Measurements from ENCODE around the gene MTA2. TPM values are rescaled to one million over a fixed set of nuclear protein-coding genes. Genes with fewer than 3 reads are reported as not detected.
A peak's percentile ranks its signal among the peaks of the same experiment; 100 is the strongest.
"Not testable (repeated sequence)": the region's sequence is repeated elsewhere in the genome, so short reads cannot be mapped to it uniquely, and the experiment has no call there.

The MTA2 gene
- total RNA-seq, 1 experiment from 2014 or later = 120 TPM

DNA sequence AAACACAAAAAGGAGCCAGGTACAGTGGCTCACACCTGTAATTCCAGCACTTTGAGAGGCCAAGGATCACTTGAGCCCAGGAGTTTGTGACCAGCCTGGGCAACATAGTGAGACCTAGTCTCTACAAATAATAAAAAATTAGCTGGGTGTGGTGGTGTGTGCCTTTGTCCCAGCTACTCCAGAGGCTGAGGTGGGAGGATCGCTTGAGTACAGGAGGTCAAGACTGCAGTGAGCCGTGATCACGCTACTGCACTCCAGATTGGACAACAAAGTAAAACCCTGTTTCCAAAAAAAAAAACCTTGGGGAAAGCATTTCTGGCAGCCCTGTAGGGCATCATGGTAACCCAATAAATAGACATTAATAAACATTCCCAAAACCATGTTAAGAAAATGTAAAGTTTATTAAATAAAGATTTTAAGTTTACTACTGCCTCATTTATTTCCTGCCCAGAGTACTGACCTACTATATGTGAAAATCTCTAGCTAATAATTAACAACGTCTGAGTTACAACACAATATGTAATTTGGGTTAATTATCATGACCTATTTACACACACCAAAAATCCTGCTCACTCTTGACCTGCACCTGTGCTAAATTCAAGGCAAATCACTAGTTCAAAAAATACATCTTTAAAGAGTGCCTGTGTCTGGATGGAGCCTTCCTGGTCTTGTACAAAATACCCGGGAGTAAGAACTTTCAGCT is 36.4 kb downstream of the MTA2 start:
- H4K20me1 ChIP-seq (ENCODE audit: insufficient read depth) = peaks cover 88% of the 10 kb centered on the region
- H3K27ac ChIP-seq = peak overlapping the region; percentile 23; the same call in 1 of the 2 replicates
- peaks cover 46% of the 10 kb centered on the region for H3K4me1 ChIP-seq (replicated peaks; ENCODE audit: insufficient read depth)
- CTCF ChIA-PET = interaction anchor here (0.7 to 1.3 kb wide), 3 partner anchors 9 to 231 kb away, joined by 3 to 4 read pairs (median 4); partner anchors contain the start of gene EEF1G
- H3K79me2 ChIP-seq (ENCODE audit: low read depth) = peaks cover 80% of the 10 kb centered on the region
- no peak overlapping the region for H3K4me3 ChIP-seq
- POLR2A ChIA-PET (ENCODE audit: unreplicated experiment) = no interaction called here
- intact Hi-C loops (cut with micrococcal nuclease; ENCODE audit: unreplicated experiment) = no loop called here
- no peaks in the 10 kb centered on the region for H3K9me3 ChIP-seq (ENCODE audit: insufficient read depth, low read depth)
- H3F3A ChIP-seq (ENCODE audit: insufficient read depth, low read depth) = peaks cover 97% of the 10 kb centered on the region
- no peak for DNase-seq
- no peaks in the 10 kb centered on the region for H3K9me2 ChIP-seq (ENCODE audit: insufficient read depth)
- H2AFZ ChIP-seq = no peak overlapping the region
- no peaks in the 10 kb centered on the region for H3K27me3 ChIP-seq (ENCODE audit: insufficient read depth, low read depth)
- no TSS peak for BruUV-seq (replicated peaks)
- TF ChIP-seq CTCF (conservative IDR thresholded peaks at IDR 0.05) (no peak), EZH2 (IDR thresholded peaks at IDR 0.05; ENCODE audit: low read depth) (no peak)
- peaks cover 62% of the 10 kb centered on the region for H3K36me3 ChIP-seq (ENCODE audit: low read depth)
- H3K4me2 ChIP-seq = no peak overlapping the region

DNA sequence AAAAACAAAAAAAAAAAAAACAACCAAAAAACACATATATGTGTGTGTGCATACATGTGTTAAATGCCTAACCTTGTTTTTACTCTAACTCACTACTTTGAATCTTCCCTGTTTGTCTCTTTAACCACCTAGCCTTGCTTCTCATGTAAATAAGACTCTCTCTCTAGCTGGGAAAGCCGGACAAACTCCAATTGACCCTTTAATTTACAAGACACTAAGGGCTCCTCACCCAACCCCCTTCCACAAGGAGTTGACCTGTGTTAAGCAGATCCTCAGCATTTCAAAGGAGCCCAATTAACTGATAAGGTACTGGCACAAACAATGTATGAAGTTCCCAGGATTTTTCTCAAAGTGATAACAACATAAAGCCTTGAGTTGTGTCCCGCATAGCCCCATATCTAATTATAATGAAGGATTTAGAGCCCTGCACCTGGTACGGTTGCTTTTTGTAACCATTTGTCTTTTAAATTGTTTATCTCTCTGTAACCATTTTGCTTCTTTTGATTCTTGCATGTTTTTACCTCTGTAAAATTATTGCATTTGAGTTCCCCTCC is 39.9 kb downstream of the MTA2 start:
- Histone ChIP-seq H3F3A (ENCODE audit: insufficient read depth, low read depth) (peaks cover 98% of the 10 kb centered on the region), H3K27ac (peak overlapping the region; percentile 49), H3K36me3 (ENCODE audit: low read depth) (peaks cover 53% of the 10 kb centered on the region), H4K20me1 (ENCODE audit: insufficient read depth) (peaks cover 77% of the 10 kb centered on the region), H3K79me2 (ENCODE audit: low read depth) (peaks cover 64% of the 10 kb centered on the region), H3K4me2 (peak overlapping the region; percentile 40), H3K4me1 (replicated peaks; ENCODE audit: insufficient read depth) (peaks cover 76% of the 10 kb centered on the region)
- H3K27me3 ChIP-seq (ENCODE audit: insufficient read depth, low read depth); intact Hi-C loops (cut with micrococcal nuclease; ENCODE audit: unreplicated experiment); H3K9me2 ChIP-seq (ENCODE audit: insufficient read depth); H3K4me3 ChIP-seq; BruUV-seq (replicated peaks); H3K9me3 ChIP-seq (ENCODE audit: insufficient read depth, low read depth); H2AFZ ChIP-seq; DNase-seq: not testable (repeated sequence)
- POLR2A ChIA-PET (ENCODE audit: unreplicated experiment) = interaction anchor here (1.1 kb wide), 1 partner anchor 11 kb away, joined by 3 read pairs; no protein-coding TSS in a partner anchor
- CTCF ChIA-PET = interaction anchor here (1.6 to 3.3 kb wide), 3 partner anchors 18 to 166 kb away, joined by 19 to 49 read pairs (median 30); no protein-coding TSS in a partner anchor

DNA sequence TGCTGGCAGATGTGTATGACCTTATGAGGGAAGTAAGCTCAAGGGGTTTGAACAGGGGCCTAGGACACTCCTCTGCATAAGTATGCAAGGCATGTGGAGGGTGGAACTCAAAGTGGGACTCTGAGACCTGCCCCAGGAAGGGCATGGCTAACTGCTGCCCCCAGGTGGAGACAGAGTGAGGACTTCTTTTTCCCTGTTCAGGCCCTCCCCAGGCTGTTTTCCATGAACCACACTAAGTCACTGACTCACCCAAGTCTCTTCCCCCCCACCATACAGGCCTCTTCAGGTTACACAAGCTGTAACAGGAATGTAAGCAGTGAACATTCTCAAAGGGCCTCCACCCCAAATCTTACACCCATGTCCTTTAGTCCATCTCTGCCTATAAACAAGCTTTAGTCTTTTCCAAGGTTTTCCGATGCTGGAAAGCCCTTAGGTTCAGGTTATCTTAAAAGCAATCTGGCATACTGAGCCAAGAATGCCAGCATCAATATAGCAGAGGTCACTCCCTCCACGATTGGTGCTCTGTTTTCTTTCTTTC is 41.0 kb downstream of the MTA2 start:
- CTCF ChIA-PET = interaction anchor here (0.5 to 3.3 kb wide), 26 partner anchors 10 to 1079 kb away, joined by 3 to 49 read pairs (median 6); partner anchors contain the start of genes AHNAK and TUT1
- H4K20me1 ChIP-seq (ENCODE audit: insufficient read depth) = peaks cover 67% of the 10 kb centered on the region
- no peaks in the 10 kb centered on the region for H3K27me3 ChIP-seq (ENCODE audit: insufficient read depth, low read depth)
- H3K9me3 ChIP-seq (ENCODE audit: insufficient read depth, low read depth) = no peaks in the 10 kb centered on the region
- peaks cover 78% of the 10 kb centered on the region for H3K4me1 ChIP-seq (replicated peaks; ENCODE audit: insufficient read depth)
- H2AFZ ChIP-seq = no peak overlapping the region
- H3K36me3 ChIP-seq (ENCODE audit: low read depth) = peaks cover 43% of the 10 kb centered on the region
- peak overlapping the region; percentile 92 for H3K27ac ChIP-seq
- peaks cover 54% of the 10 kb centered on the region for H3K79me2 ChIP-seq (ENCODE audit: low read depth)
- peak; percentile 99 for DNase-seq
- intact Hi-C loops (cut with micrococcal nuclease; ENCODE audit: unreplicated experiment) = loop anchor here (1.0 kb wide), 5 partner anchors 15 to 165 kb away; no protein-coding TSS in a partner anchor
- no TSS peak for BruUV-seq (replicated peaks)
- H3F3A ChIP-seq (ENCODE audit: insufficient read depth, low read depth) = peaks cover 97% of the 10 kb centered on the region
- POLR2A ChIA-PET (ENCODE audit: unreplicated experiment) = interaction anchor here (0.5 to 1.4 kb wide), 18 partner anchors 8 to 281 kb away, joined by 3 to 32 read pairs (median 6); partner anchors contain the start of genes AHNAK, C11orf98, CSKMT and EEF1G
- peak overlapping the region; percentile 54 for H3K4me2 ChIP-seq
- H3K9me2 ChIP-seq (ENCODE audit: insufficient read depth) = no peaks in the 10 kb centered on the region
- H3K4me3 ChIP-seq = no peak overlapping the region
- peak; percentile 90 for TF ChIP-seq CTCF (conservative IDR thresholded peaks at IDR 0.05)
- TF ChIP-seq EZH2 (IDR thresholded peaks at IDR 0.05; ENCODE audit: low read depth) = no peak

DNA sequence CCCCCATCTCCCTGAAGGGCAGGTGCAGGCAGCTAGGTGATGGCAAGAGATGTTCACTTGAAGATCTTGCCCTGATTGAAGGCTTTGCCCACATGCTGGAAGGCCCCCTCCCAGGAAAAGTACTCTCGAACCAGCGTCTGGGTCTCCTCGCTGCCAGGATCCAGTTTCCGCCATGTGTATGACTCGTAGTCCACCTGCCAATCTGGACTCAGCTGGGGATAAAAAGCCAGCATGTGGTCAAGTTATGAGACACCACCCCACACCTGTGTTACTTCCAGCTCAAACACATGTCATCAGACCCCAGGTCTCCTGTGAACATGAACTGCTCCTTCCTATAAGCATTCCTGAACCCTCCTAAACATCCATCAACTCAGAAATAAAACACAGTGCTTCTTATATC is 42.0 kb downstream of the MTA2 start:
- H3K4me3 ChIP-seq; H2AFZ ChIP-seq; BruUV-seq (replicated peaks); H3K9me3 ChIP-seq (ENCODE audit: insufficient read depth, low read depth); H3K27me3 ChIP-seq (ENCODE audit: insufficient read depth, low read depth); H3K9me2 ChIP-seq (ENCODE audit: insufficient read depth): not testable (repeated sequence)
- Histone ChIP-seq H3K4me1 (replicated peaks; ENCODE audit: insufficient read depth) (peaks cover 81% of the 10 kb centered on the region), H4K20me1 (ENCODE audit: insufficient read depth) (peaks cover 57% of the 10 kb centered on the region), H3K4me2 (peak overlapping the region; percentile 54), H3F3A (ENCODE audit: insufficient read depth, low read depth) (peaks cover 97% of the 10 kb centered on the region), H3K36me3 (ENCODE audit: low read depth) (peaks cover 33% of the 10 kb centered on the region), H3K27ac (peak overlapping the region; percentile 92), H3K79me2 (ENCODE audit: low read depth) (peaks cover 54% of the 10 kb centered on the region)
- ChIA-PET CTCF (interaction anchor here (1.1 to 3.3 kb wide), 4 partner anchors 9 to 47 kb away, joined by 4 to 49 read pairs (median 6); no protein-coding TSS in a partner anchor), POLR2A (ENCODE audit: unreplicated experiment) (interaction anchor here (0.6 to 0.7 kb wide), 3 partner anchors 21 to 79 kb away, joined by 4 to 30 read pairs (median 6); no protein-coding TSS in a partner anchor)
- peak in 1 of 2 experiments; percentile 41 for DNase-seq
- intact Hi-C loops (cut with micrococcal nuclease; ENCODE audit: unreplicated experiment) = loop anchor here (1.0 kb wide), 5 partner anchors 14 to 164 kb away; no protein-coding TSS in a partner anchor
